ENCODE measurements around the gene CLSTN1. TPM values are rescaled to one million over a fixed set of nuclear protein-coding genes. Genes with fewer than 3 reads are reported as not detected.

CLSTN1 gene
- total RNA-seq (2022) (98.5 and 106 TPM in 2 replicates), Bru-seq, nascent RNA (percentile 66 among the genes with signal in this experiment), BruChase-seq, experiment 1, labeled RNA remaining after a 6-hour chase (percentile 74 among the genes with signal in this experiment), BruChase-seq, experiment 2, labeled RNA remaining after a 2-hour chase (percentile 68 among the genes with signal in this experiment)
- long read RNA-seq, full-length matches to known transcripts, result 130 of 206 reads
- long read RNA-seq, partial matches to known transcripts, result 29 of 206 reads
- long read RNA-seq, other reads (novel, unspliced or antisense), result 47 of 206 reads

GRCh38 chr1:9823943-9824701, at the start of gene CLSTN1:
TSS of gene CLSTN1 (minus strand) at chr1:9823965. CDS start at chr1:9823733, 232 bp downstream.
- no peaks in the 10 kb centered on the region for H3K9me3 Mint-ChIP-seq (ENCODE audit: unreplicated experiment)
- DNase-seq (ENCODE audit: unreplicated experiment), result peak; percentile 84
- no TSS peak for BruUV-seq (replicated peaks)
- CTCF ChIA-PET, result interaction anchor here (0.5 to 2.5 kb wide), 3 partner anchors 39 to 245 kb away, joined by 3 to 18 read pairs (median 3); no protein-coding TSS in a partner anchor
- POLR2A ChIA-PET, result interaction anchor here (0.6 to 2.9 kb wide), 7 partner anchors 10 to 634 kb away, joined by 3 to 47 read pairs (median 5); no protein-coding TSS in a partner anchor
- peaks cover 31% of the 10 kb centered on the region for H3K4me1 Mint-ChIP-seq (ENCODE audit: insufficient read depth, unreplicated experiment)
- intact Hi-C loops (cut with micrococcal nuclease), result loop anchor here (2.0 kb wide), 1 partner anchor 43 kb away; no protein-coding TSS in a partner anchor
- peak within 1 kb of the TSS; percentile 71 for H3K27ac Mint-ChIP-seq (ENCODE audit: low read depth, unreplicated experiment)
- no peaks in the 10 kb centered on the region for H3K27me3 Mint-ChIP-seq (ENCODE audit: insufficient read depth, unreplicated experiment)
- peak within 1 kb of the TSS; percentile 91 for H3K4me3 Mint-ChIP-seq (ENCODE audit: unreplicated experiment)
- peaks cover 8% of the 10 kb centered on the region for H3K36me3 Mint-ChIP-seq (ENCODE audit: insufficient read depth, unreplicated experiment)
- TF ChIP-seq, protein P1, sequence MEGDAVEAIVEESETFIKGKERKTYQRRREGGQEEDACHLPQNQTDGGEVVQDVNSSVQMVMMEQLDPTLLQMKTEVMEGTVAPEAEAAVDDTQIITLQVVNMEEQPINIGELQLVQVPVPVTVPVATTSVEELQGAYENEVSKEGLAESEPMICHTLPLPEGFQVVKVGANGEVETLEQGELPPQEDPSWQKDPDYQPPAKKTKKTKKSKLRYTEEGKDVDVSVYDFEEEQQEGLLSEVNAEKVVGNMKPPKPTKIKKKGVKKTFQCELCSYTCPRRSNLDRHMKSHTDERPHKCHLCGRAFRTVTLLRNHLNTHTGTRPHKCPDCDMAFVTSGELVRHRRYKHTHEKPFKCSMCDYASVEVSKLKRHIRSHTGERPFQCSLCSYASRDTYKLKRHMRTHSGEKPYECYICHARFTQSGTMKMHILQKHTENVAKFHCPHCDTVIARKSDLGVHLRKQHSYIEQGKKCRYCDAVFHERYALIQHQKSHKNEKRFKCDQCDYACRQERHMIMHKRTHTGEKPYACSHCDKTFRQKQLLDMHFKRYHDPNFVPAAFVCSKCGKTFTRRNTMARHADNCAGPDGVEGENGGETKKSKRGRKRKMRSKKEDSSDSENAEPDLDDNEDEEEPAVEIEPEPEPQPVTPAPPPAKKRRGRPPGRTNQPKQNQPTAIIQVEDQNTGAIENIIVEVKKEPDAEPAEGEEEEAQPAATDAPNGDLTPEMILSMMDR (IDR thresholded peaks at IDR 0.05; ENCODE audit: unreplicated experiment), result no peak

GRCh38 chr1:9873385-9873784, 49.6 kb upstream of the CLSTN1 start:
- no peak for DNase-seq (ENCODE audit: unreplicated experiment)
- Mint-ChIP-seq H3K36me3 (ENCODE audit: insufficient read depth, unreplicated experiment) (peaks cover 24% of the 10 kb centered on the region), H3K27me3 (ENCODE audit: insufficient read depth, unreplicated experiment) (no peaks in the 10 kb centered on the region), H3K4me1 (ENCODE audit: insufficient read depth, unreplicated experiment) (peaks cover 7% of the 10 kb centered on the region), H3K27ac (ENCODE audit: low read depth, unreplicated experiment) (no peak overlapping the region), H3K4me3 (ENCODE audit: unreplicated experiment) (no peak overlapping the region), H3K9me3 (ENCODE audit: unreplicated experiment) (no peaks in the 10 kb centered on the region)
- TF ChIP-seq, protein P1 (IDR thresholded peaks at IDR 0.05; ENCODE audit: unreplicated experiment), result no peak
- BruUV-seq (replicated peaks), result no TSS peak
- POLR2A ChIA-PET, result interaction anchor here (0.8 to 3.5 kb wide), 5 partner anchors 17 to 107 kb away, joined by 3 to 19 read pairs (median 9); partner anchors contain the start of genes CTNNBIP1, LZIC and NMNAT1
- intact Hi-C loops (cut with micrococcal nuclease), result no loop called here
- CTCF ChIA-PET, result interaction anchor here (0.5 to 12.6 kb wide), 11 partner anchors 9 to 236 kb away, joined by 3 to 190 read pairs (median 5); partner anchors contain the start of genes LZIC and NMNAT1

DNA sequence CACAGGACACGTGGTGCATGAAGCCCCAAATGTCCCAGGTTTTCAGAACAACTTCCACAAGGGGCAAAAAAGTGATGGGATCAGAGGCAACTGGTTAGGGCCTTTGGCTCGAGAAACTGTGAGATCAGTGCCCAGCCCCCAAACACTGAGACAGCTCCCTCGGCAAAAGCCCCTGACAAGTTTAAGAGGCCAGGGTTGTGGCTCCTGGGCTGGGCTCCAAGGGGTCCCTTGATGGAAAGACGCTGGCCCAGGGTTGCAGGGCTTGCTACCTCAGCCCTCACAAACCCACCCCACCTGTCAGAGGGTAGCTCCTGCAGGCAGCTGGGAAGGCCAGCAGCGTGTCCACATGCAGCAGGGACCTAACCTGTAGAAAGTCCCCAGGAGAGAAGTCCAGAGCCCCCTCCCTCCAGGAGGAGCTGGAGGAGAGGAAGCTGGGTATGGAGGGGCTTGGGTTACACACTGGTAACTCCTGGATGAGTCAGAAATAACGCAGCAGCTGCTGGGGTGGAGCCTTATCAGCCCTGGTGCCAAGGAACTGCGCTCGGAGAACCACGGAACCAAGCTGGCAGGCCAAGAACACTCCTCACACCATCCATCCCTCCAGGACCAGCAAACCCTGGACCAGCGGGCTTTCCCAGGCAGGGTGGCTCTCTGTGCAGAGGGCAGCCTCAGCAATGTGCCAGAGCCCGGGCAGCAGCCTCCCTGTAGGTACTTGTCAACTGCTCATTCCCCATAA, 48.8 kb upstream of the CLSTN1 start:
- CTCF ChIA-PET, result interaction anchor here (0.6 to 12.6 kb wide), 11 partner anchors 8 to 463 kb away, joined by 3 to 190 read pairs (median 5); partner anchors contain the start of genes LZIC and NMNAT1
- Mint-ChIP-seq H3K4me1 (ENCODE audit: insufficient read depth, unreplicated experiment) (no peaks in the 10 kb centered on the region), H3K36me3 (ENCODE audit: insufficient read depth, unreplicated experiment) (peaks cover 24% of the 10 kb centered on the region), H3K27ac (ENCODE audit: low read depth, unreplicated experiment) (no peak overlapping the region), H3K4me3 (ENCODE audit: unreplicated experiment) (no peak overlapping the region), H3K9me3 (ENCODE audit: unreplicated experiment) (no peaks in the 10 kb centered on the region), H3K27me3 (ENCODE audit: insufficient read depth, unreplicated experiment) (no peaks in the 10 kb centered on the region)
- TF ChIP-seq, protein P1 (IDR thresholded peaks at IDR 0.05; ENCODE audit: unreplicated experiment), result no peak
- intact Hi-C loops (cut with micrococcal nuclease), result no loop called here
- peak; percentile 34 for DNase-seq (ENCODE audit: unreplicated experiment)
- POLR2A ChIA-PET, result interaction anchor here (0.7 to 3.5 kb wide), 6 partner anchors 18 to 107 kb away, joined by 3 to 19 read pairs (median 6); partner anchors contain the start of genes CTNNBIP1, LZIC and NMNAT1
- no TSS peak for BruUV-seq (replicated peaks)

Measured in MCF 10A (cell line).